LNCAP (cell line): ENCODE data around the gene CCDC106.

ENCODE experiments used
- CTCF ChIP-seq: fragments of 450-650 bp; IDR thresholded peaks from 2 replicates; pipeline ENCODE4 v1.5.1; 2017; ENCODE audit warnings: mild to moderate bottlenecking

The CCDC106 gene

GRCh38 chr19:55691561-55692481 is 43.8 kb downstream of the CCDC106 start:
- no peak for TF ChIP-seq CTCF

GRCh38 chr19:55692681-55693081 is 44.7 kb downstream of the CCDC106 start:
- TF ChIP-seq CTCF, result no peak

- TF ChIP-seq CTCF, result no peak
Measured at GRCh38 chr19:55693336-55693974, 45.4 kb downstream of the CCDC106 start.

GRCh38 chr19:55694241-55694655 is 46.2 kb downstream of the CCDC106 start:
- TF ChIP-seq CTCF, result no peak

GRCh38 chr19:55694656-55695491 is 46.9 kb downstream of the CCDC106 start:
- no peak for TF ChIP-seq CTCF

- no peak for TF ChIP-seq CTCF
Measured at GRCh38 chr19:55695511-55696290, 47.7 kb downstream of the CCDC106 start.
